Activated T-helper 1 cell treated with Interleukin-2 at 50 U/mL for 16 hours (primary cell): ENCODE measurements around the gene PDE4B.
"Not testable (repeated sequence)": the region's sequence is repeated elsewhere in the genome, so short reads cannot be mapped to it uniquely, and the experiment has no call there.

Source experiments
- DNase-seq: peaks from one replicate; pipeline ENCODE4 v3.0.0-alpha.2; 2020; ENCODE audit warnings: low read depth

PDE4B gene

DNA sequence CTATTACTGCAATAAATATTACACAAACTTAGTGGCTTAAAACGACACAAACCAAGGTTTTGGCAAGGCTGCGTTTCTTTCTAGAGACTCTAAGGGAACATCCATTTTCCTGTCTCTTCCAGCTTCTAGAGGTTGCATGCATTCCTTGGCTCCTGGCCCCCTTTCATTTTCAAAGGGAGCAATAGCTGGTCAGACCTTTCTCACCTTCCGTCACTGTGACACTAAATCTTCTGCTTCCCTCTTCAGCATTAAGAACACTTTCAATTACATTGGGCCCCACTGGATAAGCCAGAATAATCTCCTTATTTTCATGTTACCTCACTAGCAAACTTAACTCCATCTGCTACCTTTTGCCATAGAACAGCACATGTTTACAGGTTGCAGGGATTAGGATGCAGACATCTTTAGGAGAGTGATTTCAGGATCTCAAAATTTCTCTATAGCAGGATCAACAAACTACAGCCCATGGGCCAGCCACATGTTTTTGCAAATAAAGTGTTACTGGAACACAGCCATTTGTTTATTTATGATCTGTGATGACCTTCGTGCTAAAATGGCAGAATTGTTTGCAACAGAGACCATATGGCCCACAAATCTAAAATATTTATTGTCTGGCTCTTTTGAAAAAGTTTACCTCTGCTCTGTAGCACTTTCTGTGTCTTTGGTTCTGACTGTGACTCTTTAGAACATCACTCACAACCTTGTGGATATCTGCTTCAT is 519.7 kb downstream of the PDE4B start:
- no peak for DNase-seq

DNA sequence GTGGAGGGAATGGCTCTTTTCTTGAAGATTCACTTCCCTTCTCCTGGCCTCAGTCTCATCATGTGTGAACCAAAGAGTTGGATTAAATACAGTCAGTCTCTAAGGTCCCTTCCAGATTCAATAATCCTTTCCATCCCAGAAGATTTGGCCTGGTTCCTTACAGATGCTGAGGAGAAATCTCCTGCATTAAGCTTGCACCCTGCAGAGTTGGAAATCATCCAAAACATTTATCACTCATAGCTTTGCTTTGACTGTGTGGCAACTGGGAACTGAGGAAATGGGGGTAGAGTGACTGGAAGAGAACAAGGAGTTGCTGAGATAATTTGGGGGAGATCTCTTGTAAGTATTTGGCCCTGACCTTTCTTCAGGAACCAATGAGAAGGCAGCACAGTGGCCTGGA is 520.7 kb downstream of the PDE4B start:
- DNase-seq: no peak

DNA sequence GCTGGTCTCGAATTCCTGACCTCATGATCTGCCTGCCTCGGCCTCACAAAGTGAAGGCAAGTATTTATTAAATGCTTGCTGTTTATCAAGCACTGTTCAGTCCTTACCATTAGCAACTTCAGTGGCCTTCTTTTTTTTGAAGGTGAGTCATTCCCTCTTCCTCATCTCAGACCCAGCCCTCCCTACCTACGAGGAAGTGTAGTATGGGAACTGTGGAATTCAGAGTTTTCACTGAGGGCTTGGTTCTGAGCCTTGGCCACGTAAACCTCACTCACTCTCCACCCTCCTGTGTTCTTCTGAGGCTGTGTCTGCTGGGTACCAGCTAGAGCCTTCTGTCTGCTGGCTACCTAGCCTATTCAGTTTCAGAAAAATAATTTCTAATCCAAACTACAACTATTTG is 523.0 kb downstream of the PDE4B start:
- no peak for DNase-seq

- no peak for DNase-seq
Observed at GRCh38 chr1:66316464-66317247, 524.0 kb downstream of the PDE4B start.

DNA sequence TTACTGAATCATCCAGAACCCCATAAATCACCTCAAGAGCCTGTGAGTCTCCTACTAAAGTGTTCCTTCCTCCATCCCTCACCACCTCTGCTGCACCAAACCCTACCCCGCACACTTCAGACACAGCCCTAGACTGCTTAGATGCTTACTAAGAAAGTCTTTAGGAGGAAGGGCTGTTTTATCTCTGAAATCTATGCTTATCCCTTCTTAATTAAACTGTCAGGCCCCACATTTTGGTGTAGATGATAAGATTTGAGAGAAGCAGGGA is 524.5 kb downstream of the PDE4B start:
- DNase-seq: no peak

DNA sequence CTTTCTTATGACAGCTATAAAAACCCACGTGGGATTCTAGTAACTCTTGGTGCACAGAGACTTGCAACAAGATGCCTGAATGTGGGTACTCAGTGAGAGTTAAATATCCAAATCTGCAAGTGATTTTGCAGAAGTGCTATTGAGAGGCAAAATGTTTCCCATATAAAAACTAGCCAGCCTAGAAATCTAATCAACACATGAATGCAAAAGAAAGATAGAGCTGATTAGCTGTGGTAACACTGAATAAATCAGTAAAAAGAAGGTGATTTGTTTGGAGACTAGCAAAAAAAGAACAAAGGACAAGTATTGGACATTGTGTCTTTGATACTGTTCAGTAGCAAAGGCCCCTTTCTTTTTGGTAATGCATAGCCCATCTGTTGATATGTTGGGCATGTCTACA is 527.5 kb downstream of the PDE4B start:
- no peak for DNase-seq

- DNase-seq: not testable (repeated sequence)
Observed at GRCh38 chr1:66322462-66322861, 529.8 kb downstream of the PDE4B start.

GRCh38 chr1:66323958-66324625 is 531.4 kb downstream of the PDE4B start:
- no peak for DNase-seq

DNA sequence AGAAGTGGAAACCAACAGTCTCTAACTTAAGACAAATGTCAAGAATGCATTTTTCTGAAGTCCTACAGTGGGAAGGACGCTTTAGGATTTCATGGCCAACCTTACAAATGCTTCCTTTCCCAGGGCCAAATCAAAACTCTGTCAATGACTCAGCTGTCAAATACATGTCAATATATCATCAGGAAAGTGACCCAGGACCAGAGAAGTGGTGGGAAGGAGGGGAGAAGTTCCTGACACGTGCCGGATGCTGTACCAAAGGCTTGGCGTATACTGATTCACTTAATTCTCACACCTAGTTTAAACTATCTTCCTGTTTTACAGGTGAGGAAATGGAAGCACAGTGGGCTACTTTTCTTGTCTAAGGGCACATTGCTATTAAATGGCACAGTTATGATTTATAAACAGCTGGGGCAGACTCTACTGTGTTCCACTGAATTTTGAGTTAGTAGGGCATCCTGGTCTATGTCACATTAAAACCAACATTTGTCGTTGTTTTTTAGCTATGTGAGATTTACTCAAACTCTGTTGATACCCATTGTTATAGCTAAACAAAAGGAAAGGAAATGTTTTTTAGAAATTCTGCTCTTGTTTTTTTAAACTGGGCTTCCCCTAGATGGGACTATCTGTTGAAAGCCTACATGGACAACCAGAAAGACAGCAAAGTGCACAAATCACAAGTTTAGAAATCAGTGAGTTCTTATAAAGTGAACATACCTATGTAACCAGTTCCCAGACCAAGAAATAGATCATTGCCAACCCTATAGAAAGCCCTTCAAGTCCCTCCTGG is 533.1 kb downstream of the PDE4B start:
- DNase-seq: no peak

GRCh38 chr1:66326867-66327266 is 534.2 kb downstream of the PDE4B start:
- DNase-seq: no peak

DNA sequence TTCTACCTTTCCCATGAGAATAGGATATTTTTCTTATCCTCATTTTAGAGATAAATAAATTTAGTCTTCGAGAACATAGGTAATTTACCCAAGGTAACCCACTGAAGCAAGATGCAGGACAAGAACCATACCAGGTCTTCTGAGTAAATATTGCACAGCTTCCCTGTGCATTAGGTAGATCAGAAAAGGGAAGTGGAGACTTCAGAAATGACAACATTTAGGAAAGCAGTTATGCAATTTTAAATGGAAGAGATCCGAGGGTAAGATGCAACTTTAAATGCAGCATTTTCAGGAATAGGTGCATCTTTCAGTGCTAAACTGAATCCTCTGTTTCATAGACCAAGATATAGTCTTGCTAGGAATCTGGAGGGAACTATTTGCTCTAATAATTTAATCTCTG is 534.9 kb downstream of the PDE4B start:
- no peak for DNase-seq

GRCh38 chr1:66328896-66329295 is 536.2 kb downstream of the PDE4B start:
- no peak for DNase-seq

- no peak for DNase-seq
Observed at GRCh38 chr1:66330722-66331141, 538.0 kb downstream of the PDE4B start.

GRCh38 chr1:66331658-66332547 is 539.2 kb downstream of the PDE4B start:
- no peak for DNase-seq

DNA sequence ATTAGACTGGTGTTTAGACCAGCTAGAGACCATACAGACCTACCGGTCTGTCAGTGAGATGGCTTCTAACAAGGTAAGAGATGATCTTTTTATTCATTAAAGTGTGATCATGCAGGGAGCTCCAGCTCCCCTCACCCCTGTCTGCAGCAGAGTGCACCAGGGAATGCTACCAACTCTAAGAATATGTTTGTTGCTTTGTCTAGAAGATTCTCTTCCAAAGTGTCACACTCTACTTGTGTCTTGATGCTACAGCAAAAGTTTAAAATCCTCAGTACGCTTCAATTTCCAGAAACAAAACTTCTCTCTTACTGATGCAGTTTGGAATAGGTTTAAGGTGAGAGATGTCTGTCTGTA is 539.8 kb downstream of the PDE4B start:
- no peak for DNase-seq

DNA sequence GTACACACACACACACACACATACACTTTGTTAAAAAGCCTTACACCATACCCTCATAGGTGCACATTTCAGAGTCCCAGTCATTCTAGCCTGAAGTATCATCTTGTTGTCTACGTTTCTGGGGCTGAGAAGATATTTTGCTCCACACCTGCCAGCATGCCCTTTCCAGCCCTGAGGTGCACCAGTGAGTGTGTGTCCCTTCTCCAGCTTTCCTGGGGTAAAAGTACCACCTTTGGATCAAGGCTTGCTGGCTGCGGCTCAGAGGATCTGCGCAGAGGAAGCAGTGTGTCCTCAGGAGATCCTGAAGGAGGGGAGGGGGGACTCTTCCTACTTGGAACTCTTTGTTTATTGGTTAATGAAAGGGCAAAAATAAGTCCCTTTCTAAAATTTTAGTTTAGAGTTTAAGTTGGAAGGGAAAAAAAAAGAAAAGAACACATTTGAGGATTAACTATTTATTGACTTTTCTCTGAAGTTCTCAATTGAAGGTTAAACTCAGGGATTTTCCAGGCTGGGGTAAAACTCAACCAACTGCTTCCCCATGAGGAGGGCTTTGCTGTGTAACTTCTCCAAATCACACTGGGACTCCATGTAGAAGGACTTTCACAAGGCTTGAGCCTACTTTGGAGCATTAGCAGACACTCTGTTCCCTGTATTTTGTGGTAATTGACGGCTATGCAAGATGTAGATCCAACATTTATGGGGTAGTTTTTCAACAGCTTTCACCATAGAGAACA is 540.9 kb downstream of the PDE4B start:
- DNase-seq: no peak

DNA sequence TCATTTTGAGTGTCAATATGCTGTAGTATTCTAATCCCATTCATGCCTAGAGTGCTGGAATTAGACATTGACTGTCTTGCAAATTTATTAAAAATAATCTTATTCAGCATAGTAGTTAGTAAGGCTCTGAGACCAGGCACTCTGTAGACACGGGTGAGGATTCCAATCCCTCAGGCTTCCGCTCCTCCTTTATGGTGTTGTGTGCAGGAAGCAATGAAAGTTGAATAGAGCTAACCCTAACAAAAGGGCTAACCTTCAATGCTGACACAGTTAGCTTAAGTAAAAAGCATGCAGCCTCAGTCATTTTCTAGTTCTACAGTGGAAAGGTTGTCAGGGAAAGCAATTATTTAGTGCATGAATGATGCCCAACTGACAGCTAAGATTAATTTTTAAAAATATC is 541.6 kb downstream of the PDE4B start:
- DNase-seq: no peak

DNA sequence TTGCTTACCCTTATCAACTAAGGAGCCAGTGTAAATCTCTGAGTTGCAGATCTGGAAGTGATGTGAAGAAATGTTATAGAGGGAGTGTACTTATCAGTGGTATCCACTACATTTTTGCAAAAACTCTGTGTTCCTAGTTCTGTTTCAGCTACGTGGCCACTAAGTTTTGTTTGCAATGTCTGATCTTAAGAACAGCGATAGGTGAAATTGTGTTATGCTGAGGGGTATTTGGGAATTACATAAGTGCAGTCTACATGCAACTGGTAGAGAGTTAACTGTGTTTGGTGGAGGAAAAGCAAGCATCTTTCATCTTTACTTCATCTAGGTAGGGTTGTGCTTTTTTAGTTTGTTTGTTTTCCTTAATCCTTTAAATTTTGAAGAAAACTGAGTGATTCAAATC is 542.4 kb downstream of the PDE4B start:
- DNase-seq: no peak

DNA sequence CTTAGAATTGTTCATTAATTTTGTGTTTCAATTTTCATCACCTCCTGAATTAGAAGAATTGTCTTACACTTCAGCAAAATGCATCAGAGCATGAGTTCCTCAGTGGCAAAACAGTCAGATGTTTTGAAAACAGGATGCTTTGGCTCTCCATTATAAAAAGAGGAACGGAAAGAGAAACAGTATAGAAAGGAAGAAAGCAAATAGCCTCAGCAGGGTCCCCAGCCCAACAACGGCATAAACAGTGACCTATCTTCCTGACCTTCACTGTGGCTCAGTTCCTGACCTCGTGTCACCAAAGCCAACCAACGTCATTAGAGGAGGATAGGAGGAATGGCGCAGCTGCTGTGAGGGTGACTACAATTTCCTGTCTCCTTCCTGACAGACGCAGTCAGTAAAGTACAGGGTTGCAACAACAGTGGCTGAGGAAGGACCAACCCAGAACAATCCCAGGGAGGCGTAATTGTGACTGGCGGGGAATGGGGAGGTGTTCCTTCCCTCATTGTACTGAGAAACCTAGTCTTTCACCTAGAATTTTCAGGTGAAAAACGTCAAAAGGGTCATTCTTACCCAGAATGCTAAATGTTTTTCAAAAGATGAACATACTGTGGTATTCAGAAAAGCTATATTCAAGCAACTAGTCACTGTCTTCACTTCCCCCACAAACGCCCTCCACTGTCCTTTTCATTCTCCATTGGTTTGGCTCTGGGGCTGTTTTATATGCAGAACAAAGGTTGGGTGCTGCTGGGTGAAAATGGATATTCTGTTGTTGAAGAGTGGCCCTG is 543.4 kb downstream of the PDE4B start:
- DNase-seq: peak; percentile 62

- DNase-seq: no peak
Observed at GRCh38 chr1:66336641-66336990, 543.9 kb downstream of the PDE4B start.
